Skeletal muscle cell (primary cell): ENCODE data around the gene GPR78.
"Not testable (repeated sequence)": the region's sequence is repeated elsewhere in the genome, so short reads cannot be mapped to it uniquely, and the experiment has no call there.

Experiments
- DNase-seq: peaks from one replicate; pipeline ENCODE4 v3.0.0-alpha.2; 2010; ENCODE audit warnings: low read depth
- H3K4me3 ChIP-seq: 2 replicates; pipeline ENCODE4 v1.5.1; 2011; ENCODE audit warnings: low read depth, mild to moderate bottlenecking, control low read depth, low read length, moderate library complexity

GPR78 gene

GRCh38 chr4:8631896-8632295 is 51.7 kb downstream of the GPR78 start:
- DNase-seq, H3K4me3 ChIP-seq: not testable (repeated sequence)

- H3K4me3 ChIP-seq, DNase-seq: not testable (repeated sequence)
These were observed 54.6 kb downstream of the GPR78 start for GRCh38 chr4:8634773-8635172.

- H3K4me3 ChIP-seq, DNase-seq: not testable (repeated sequence)
These were observed 55.8 kb downstream of the GPR78 start for GRCh38 chr4:8635897-8636554.
